ENCODE measurements around the gene HCN4. TPM values are rescaled to one million over a fixed set of nuclear protein-coding genes. Genes with fewer than 3 reads are reported as not detected.

HCN4 gene
- total RNA-seq, 2 experiments from 2014 or later: not detected

DNA sequence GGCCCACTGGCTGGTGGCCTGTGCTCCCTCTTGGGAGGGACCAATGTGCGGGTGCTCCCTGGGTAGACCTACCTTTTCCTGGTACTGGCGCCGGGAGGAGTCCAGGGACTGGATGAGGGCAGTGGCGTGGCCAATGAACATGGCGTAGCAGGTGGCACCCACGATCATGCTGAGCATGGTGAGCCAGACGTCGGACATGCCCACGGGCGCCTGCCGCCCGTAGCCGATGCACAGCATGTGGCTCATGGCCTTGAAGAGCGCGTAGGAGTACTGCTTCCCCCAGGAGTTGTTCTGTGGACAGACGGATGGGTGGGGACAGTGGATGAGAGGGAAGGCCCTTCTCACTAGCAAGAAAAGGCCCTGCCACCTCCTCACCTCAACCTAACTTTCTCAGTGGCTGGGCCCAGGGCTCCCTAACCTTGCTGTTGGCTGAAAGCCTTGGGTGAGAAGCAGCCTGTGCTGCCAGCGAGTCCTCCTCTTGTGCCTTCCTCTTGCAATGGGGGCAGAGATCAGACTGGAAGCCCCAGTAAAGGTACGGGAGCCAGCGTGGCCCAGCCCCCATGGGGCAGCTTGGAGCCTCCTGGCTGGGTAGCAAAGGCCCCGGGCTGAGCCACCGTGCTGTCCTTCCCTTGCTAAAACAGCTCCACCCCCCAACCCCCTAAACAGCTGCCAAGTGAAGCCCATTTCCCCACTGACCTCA, 39.1 kb downstream of the HCN4 start:
- ChIA-PET CTCF (no interaction called here), POLR2A (no interaction called here)

DNA sequence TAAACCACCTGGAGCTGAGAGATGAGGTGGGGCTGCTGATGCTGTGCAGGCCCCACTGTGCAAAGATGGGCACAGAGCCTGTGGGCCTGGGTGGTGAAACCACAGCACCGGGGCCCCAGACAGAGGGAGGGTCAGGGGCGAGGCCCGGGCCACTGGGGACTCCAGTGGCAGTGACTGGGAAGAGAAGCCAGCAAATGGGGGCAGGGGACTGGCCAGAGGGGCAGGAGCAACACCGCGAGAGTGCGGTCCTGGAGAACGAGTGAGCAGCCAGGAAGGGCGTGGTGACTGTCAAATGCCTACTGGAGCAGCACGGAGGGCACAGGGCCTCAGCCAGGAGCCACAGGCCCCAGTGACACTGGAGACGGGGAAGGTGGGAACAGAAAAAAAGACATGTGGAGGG, 39.8 kb downstream of the HCN4 start:
- ChIA-PET POLR2A (no interaction called here), CTCF (no interaction called here)

DNA sequence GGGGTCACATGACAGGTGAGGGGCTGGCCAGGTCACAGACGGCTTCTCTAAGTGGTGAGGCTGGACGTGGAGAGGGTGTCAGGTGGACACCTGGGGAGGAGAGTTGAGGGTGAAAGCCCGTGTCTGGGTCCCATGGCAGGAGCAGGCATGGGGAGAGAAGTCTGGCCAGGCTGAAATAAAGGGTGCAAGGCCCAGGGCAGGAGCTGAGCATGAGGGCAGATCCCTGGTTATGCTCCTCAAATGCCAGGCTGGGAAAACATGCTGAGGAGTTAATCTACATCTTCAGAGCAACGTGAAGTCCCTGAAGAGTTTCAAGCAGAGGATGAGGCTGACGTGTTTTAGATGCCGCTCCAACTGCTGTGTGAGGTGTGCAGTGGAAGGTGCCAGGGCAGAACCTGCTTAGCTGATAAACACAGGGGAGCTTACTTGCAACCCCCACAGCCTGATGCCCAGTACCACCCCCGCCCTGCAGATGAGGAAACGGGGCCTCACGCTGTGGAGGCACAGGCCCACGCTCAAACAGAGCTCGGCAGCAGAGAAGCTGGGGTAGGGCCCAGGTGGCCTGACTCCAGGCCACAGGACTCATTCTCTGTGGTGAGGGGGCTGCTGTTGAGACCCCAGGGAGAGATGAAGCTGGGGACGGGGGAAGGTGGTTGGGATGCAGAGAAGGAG, 40.5 kb downstream of the HCN4 start:
- POLR2A ChIA-PET: no interaction called here
- CTCF ChIA-PET: no interaction called here

DNA sequence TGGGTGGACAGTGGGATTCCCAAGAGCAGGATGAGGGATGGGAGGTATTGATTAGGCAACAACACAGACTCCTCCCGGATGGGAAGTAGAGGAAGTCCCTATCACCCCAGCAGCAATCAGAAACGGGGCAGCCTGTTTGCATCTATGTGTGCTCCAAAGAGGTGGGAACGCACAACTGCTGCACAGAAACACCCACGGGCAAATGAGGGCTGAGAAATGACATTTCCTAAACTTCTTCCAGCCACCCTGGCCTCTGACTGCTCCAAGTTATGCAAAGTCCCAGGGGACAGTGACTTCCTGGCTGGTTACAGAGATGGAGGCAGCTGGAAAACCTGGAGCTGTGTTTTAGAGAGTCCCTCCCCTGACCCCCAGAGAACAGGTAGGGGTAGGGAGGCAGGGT, 42.6 kb downstream of the HCN4 start:
- POLR2A ChIA-PET: interaction anchor here (0.6 kb wide), 1 partner anchor 640 kb away, joined by 6 read pairs; no protein-coding TSS in a partner anchor
- CTCF ChIA-PET: no interaction called here

DNA sequence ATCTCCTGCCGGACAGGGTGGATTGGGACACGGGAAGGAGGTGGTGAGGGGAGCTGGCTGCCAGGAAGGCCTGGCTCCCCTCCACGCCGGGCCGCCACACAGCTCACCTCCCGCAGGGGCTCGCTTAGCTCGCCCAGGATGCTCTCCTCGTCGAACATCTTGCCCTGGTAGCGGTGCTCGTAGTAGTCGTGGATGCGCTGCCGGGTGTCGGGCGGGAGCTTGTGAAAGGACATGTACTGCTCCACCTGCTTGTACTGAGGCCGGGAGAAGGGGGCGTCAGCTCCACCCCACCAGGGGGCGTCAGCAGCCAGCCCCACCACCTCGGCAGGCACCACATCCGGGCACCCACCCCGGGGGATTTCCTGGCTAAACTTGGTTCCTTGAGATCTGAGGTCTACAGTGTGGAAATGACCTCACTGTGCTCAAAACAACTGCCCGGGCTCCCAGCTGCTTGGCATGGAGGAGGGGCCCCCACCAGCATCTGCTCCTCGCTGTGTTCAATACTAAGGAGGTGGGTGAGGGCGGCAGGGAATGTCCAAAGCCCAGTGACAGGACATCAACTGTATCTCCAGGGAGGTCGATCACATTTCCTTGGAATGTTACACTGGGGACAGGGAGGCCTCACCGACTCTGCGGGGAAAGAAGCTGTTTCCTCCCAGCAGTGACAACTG, 43.4 kb downstream of the HCN4 start:
- ChIA-PET POLR2A (interaction anchor here (0.6 kb wide), 1 partner anchor 639 kb away, joined by 6 read pairs; no protein-coding TSS in a partner anchor), CTCF (no interaction called here)

DNA sequence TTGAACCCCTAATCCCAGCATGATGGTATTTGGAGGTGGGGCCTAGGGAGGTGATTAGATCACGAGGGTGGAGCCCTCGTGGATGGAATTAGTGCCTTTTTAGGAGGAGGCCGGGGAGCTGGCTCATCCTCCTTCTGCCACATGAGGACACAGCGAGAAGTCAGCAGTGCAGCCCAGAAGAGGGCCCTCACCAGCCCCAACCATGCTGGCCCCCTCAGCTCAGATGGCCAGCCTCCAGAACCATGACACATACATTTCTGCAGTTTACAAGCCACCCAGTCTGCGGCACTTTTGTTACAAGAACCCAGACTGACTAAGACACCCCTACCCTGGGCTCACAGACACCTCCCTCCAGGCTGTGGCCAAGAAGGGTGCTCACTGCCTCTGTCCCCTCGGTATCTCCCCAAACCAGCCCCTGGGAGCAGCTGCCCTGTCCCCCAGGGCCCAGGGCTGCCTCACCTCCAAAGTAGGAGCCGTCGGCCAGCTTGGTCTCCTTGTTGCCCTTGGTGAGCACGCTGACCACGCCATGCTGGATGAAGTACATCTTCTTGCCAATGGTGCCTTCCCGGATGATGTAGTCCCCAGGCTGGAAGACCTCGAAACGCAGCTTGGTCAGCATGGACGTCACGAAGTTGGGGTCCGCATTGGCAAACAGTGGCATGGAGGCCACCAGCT, 44.1 kb downstream of the HCN4 start:
- ChIA-PET POLR2A (interaction anchor here (0.6 kb wide), 1 partner anchor 367 kb away, joined by 4 read pairs; no protein-coding TSS in a partner anchor), CTCF (no interaction called here)

DNA sequence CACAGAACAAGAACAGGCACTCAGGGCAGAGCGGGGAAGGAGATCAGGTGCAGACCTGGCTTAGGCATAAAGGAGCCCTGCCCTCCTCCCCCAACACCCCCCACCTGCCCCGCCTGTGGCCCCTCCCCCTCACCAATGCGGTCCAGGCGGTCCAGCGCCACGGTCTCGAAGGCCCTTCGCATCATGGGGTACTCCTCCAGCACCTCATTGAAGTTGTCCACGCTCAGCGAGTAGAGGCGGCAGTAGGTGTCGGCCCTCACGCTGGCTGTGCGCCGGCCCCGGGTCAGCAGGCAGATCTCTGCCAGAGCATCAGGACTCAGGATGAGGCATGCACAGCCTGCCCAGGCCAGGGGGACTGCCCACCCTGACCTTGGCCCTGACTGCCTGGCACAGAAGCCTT, 44.8 kb downstream of the HCN4 start:
- ChIA-PET POLR2A (interaction anchor here (0.6 kb wide), 1 partner anchor 368 kb away, joined by 4 read pairs; no protein-coding TSS in a partner anchor), CTCF (no interaction called here)

DNA sequence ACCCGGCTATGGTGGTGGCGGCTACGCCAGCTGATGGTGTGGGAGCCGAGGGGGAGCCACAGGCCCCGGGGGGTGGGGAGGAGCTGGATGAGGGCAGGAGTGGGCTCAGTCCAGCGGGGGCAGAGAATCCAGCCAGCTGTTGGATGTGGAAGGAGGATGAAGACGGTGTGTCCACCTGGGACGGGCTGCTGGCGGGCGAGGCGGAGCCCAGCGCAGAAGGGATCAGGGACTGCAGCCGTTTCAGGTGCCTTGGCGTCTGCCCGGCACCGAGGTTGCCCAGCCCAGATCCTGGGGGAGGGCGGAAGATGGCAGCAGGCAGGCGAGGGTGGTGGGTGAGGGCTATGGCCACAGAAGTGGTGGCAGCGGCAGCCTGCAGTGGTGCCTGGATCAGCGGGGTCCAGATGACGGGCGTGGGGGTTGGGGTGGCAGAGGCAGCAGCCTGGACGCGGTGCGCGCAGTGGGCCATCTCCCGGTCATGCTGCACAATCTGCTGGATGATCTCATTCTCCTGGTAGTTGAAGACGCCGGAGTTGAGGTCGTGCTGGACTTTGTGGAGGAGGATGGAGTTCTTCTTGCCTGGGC, 45.3 kb downstream of the HCN4 start:
- CTCF ChIA-PET: no interaction called here
- POLR2A ChIA-PET: no interaction called here

DNA sequence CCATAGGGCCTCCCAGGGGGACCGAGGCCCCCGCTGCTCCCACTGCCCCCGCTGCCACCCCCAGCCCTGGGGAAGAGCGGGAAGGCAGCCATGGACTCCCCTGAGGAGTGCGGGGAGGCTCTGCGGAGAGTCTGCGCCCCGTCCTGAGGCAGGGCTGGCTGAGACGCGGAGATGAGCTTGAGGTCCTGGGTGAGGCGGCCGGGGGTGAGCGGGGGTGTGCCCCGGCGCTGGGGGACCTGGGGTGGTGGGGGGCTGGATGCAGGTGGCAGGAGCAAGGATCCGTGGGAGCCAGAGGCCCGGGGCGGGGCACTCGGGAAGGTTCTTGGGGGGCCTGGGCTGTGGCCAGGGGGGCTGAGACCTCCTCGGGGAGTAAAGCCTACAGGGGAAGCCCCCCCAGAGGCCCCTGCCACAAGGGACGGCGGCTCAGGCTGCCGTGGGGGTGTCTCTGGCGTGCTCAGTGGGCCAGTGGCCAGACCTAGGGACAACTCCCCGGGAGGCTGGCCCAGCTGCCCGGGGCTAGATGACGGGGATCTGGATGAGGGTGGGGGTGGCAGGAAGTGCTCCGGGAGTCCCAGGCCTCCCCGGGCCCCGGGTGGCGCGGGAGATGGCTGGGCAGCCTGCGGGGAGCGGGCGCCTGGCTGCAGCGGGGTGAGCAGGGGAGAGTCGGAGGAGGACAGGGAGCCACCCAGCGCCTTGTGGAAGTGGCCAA, 45.9 kb downstream of the HCN4 start:
- POLR2A ChIA-PET: no interaction called here
- CTCF ChIA-PET: no interaction called here

DNA sequence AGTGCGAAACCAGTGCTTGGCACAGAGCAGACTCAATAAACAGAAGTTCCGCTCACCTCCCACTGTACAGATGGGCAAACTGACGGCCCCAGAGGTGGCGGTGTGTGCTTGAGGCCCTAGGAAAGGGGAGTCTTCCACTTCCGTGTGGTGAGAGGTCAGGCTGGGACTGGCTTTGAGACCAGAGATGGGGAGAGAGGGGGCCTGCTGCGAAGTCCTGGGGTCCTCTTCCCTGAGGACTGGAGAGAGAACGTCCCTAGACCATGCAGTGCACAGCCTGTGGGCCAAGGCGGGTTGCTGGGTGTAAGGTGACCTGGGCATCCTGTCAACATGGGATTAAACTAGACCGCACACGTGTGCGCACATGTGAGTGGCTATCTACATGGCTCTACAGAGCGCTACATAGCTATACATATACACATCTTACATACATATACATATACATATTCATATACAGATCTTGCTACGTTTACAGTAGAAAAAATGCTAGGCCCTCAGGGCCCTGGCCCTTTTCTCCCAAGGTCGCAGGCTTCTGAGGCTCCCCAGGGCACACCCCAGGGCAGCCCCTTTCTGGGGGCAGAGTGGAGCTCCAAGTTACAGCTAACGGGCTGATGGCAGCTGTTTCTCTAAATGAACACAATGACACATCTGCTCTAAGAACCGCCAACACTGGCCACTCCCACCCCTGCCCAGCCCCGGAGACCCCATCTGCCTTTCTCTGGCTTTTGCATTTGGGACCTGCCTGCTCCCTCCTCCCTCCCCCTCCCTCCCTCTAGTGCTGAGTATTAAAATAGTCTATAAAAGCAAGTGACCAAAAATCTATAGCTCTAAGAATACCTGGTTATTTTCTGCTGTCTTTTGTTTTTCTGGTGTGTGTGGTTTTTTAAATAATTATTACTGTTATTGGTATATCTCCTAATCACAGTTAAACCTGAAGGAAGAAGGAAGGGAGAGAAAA, 47.0 kb downstream of the HCN4 start:
- POLR2A ChIA-PET: no interaction called here
- CTCF ChIA-PET: no interaction called here

DNA sequence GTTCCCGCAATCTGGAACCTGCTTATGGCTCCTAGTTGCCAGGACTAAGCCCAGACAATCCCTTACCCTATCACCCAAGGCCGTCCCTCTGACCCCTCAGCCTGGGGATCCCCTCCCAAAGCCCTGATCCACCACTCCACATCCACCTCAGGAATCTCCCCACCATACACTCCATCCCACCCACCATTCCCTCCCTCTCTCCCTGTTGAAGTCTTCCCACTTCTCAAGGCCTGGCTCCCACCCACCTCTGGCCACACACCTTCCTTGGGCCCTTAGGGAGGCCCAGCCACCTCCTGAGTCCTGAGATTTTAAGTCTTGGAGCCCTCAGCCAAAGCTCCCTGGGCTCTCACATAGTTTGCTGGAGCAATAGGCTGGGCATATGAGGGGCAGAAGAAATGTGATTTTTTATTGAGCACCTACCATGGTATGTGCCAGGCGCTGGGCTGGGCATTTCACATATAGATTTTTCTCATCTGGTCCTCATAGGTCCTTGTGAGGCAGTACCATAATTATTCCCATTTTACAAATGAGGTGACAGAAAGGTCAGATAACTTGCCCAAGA, 48.1 kb downstream of the HCN4 start:
- POLR2A ChIA-PET: interaction anchor here (0.5 kb wide), 1 partner anchor 174 kb away, joined by 3 read pairs; no protein-coding TSS in a partner anchor
- CTCF ChIA-PET: no interaction called here

DNA sequence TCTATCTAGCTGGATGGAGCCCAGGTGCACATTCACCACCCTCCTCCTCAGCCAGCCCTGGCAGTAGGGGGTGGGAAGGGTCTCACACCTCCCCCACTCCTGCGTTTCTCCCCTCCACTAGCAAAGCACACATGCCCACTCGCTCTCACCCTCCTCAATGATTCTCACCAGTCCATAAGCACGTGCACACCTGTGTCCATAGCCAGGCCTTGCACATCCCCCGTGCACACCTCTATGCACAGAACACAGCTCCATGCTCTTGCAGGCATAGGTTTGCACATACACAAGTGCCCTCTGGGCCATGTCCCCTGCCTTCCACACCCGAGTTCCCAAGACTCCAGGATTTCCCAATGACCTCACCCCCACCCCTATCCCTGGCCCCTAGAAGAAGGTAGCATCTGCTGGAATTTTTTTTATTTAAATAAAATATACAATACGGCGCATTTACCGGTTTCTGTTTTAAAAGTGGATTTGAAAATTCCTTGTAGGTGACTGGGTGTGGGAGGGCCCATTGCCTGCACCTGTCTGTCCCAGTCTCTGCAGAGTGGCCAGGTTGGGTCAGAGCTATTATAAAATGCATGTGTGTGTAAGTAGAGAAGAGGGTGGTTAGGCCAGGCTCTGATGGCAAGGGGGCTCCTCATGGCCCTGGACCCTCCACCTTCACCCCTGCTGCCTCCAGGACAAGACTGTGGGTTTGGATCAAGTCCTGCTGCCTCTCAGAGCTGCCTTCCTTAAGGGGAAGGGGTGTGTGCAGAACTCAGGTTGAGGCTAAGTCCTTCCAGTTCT, 49.1 kb downstream of the HCN4 start:
- CTCF ChIA-PET: no interaction called here
- POLR2A ChIA-PET: interaction anchor here (0.5 kb wide), 1 partner anchor 175 kb away, joined by 3 read pairs; no protein-coding TSS in a partner anchor

DNA sequence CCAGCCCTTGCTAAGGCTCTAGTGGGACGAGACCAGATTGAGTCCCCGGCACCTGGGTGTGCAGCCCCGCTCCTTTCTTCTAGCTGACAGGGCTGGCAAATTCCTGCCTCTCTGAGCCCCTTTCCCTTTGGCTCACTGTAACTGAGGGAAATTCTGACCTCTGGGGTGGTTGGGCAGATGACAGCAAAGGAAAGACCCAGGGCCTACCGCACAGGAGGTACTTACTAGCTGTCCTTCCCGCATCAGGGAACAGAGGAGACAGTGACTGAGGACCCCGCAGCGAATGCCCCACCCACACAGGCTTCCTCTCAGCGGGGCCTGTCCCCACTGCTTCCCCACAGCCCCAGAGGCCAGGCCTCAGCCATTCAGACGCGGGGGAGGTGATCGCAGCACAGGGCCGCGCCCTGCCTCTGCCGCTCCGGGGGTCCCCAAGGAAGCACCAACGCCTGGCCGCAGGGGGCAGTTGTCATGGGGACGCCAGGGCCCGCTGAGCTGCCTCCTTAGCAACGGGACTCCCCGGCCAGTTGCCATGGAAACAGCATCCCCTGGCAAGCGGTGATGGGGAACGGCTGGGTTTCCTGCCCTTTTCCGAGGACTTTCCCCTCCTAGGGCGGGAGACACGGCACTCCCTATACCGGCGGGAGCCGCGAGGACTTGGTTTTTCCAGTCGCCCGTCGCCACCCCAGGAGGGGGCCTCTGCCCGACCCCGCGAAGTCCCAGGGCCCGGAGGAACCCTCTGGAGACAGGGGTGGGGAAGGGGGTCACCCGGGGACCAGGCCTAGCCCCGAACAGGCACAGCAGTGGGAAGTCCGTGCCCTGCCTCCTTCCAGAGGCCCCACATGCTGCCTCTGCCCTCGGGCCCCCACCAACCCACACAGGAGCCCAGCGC, 50.1 kb downstream of the HCN4 start:
- ChIA-PET CTCF (no interaction called here), POLR2A (no interaction called here)

DNA sequence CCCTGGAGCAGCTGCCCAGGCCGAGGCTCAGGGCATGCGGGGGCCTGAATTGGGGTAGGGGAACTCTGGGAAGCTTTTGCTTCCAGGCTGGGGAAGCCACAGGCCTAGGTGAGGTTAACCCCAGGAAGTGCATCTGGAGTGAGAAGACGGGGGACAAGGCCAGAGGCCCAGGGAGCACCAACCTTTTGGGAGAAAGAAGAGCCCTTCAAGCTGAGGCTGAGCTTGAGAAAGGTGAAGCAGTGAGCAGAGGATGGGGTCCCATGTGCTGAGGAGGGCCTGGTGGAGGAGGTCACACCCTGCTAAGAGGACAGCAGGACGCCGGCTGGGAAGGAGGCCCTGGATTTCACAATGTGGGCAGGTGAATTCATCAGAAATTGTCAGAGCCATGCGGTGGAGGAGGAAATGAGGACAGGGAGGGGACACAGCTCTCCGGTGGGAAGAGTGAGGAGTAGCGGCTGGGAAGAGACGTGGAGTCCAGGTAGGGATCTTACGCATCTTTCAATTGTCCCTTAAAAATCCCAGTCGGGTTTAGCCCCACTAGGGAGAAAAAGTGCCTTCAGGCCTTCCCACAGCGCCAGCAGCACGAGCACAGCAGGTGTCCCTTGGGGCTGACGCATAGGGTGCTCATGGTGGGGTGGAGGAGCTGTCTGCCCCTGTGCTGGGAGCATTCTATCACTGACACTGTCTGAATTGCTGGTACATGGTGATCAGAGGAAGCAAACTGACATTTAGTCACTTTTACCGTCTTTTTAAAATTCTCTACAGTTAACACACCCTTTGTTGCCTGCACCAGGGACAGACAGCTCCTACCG, 50.9 kb downstream of the HCN4 start:
- ChIA-PET CTCF (no interaction called here), POLR2A (no interaction called here)

DNA sequence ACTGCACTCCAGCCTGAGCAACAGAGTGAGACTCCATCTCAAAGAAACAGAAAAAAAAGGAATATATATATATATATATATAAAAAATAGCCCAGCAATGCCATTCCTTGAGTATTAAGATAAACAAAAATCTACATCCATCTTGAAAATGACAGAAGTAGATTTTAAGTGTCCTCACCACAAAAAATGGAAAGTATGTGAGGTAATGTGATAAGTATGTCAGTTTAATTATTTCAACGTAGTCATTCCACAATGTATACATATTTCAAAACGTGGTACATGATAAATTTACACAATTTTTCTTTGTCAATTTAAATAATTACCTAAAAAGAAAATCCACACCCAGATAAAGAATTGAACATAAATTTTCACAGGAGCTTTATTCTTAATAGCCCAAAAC, 54.9 kb downstream of the HCN4 start:
- CTCF ChIA-PET: no interaction called here
- POLR2A ChIA-PET: no interaction called here

DNA sequence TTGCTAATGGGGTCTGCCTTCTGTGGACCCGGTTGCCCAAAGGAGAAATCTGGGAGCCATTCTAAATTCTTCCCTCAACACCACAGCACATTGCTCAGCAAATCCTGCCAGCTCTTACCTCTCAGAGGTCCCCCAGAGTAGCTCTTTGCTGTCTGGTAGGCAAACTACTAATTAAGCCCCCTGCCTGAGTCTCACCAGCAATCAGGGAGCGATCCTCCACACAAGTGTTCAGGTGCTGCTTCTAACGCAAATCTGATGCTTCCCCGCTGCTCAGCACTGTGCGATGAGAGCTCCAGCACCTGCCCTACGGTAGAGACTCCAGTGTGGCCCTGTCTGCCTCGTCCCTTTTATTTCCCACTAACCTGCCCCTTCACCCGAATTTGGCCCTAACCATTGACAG, 60.5 kb downstream of the HCN4 start:
- ChIA-PET POLR2A (no interaction called here), CTCF (no interaction called here)

Measured in activated CD8-positive, alpha-beta memory T cell treated with anti-CD3 and anti-CD28 coated beads for 36 hours (primary cell).